ENCODE measurements around the gene GRIA3. TPM values are rescaled to one million over a fixed set of nuclear protein-coding genes. Genes with fewer than 3 reads are reported as not detected.
"Not testable (repeated sequence)": the region's sequence is repeated elsewhere in the genome, so short reads cannot be mapped to it uniquely, and the experiment has no call there.

GRIA3 gene
- total RNA-seq, 4 donors from 2014 or later = 0.33 to 0.73 (median 0.46) TPM; not detected in 1

- Histone ChIP-seq H3K4me1 (no peaks in the 10 kb centered on the region), H3K36me3 (no peaks in the 10 kb centered on the region), H3K27me3 (no peaks in the 10 kb centered on the region), H3K4me3 (replicated peaks in 1 of 3) (no peak overlapping the region), H3K27ac (no peak overlapping the region), H3K9me3 (no peaks in the 10 kb centered on the region)
- TF ChIP-seq POLR2A (IDR thresholded peaks at IDR 0.05) = no peak
- no peak for TF ChIP-seq CTCF (IDR thresholded peaks at IDR 0.05)
- 70 to 76% methylated on average over 2 of the region's 2 CpGs for WGBS, 2 donors
- DNase-seq = no peak
- intact Hi-C loops (cut with DNase I) = no loop called here
Observed at GRCh38 chrX:123518791-123519190, 334.7 kb downstream of the GRIA3 start.

DNA sequence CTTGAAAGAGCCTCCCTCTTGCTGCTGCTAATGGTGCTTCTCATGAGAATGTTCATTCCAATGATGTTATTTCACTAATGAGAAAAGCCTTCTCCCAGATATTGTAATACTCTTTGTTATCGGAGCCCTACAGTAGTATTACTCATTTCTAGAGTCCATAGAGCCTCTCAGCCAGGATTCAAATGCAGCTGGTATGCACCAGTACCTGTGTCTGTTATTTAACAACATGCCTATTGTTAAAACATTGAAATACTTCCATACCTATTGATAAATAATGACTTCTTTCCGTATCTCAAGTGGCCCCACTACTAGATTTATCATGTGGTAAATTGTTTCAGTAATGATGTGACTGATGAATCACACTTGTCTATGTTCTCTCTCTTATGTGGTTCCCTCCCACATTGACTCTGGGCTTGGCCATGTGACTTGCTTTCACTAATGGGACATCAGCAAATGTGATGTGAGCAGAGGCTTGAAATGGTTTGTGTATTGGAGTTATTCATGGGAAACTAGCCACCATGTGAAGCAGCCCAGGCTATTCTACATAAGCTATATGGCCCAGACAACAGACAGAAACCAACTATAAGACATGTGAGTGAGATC lies 341.1 kb downstream of the GRIA3 start:
- Histone ChIP-seq H3K4me3 (replicated peaks in 1 of 3) (no peak overlapping the region), H3K27ac (no peak overlapping the region), H3K9me3 (no peaks in the 10 kb centered on the region), H3K27me3 (no peaks in the 10 kb centered on the region), H3K36me3 (no peaks in the 10 kb centered on the region), H3K4me1 (no peaks in the 10 kb centered on the region)
- DNase-seq = no peak
- intact Hi-C loops (cut with DNase I) = no loop called here
- 82 to 83% methylated on average over 2 of the region's 2 CpGs for WGBS, 2 donors
- TF ChIP-seq CTCF (IDR thresholded peaks at IDR 0.05) = no peak
- no peak for TF ChIP-seq POLR2A (IDR thresholded peaks at IDR 0.05)

DNA sequence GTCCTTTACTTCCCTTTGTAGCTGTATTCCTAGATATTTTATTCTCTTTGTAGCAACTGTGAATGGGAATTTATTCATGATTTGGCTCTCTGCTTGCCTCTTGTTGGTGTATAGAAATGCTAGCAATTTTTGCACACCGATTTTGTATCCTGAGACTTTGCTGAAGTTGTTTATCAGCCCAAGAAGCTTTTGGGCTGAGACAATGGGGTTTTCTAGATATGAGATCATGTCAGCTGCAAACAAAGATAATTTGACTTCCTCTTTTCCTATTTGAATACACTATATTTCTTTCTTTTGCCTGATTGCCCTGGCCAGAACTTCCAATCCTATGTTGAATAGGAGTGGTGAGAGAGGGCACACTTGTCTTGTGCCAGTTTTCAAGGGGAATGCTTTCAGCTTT lies 346.6 kb downstream of the GRIA3 start:
- DNase-seq; H3K27me3 ChIP-seq; H3K27ac ChIP-seq; H3K4me1 ChIP-seq; H3K36me3 ChIP-seq; H3K9me3 ChIP-seq; H3K4me3 ChIP-seq (replicated peaks in 1 of 3); intact Hi-C loops (cut with DNase I): not testable (repeated sequence)
- 73 to 88% methylated on average over 1 of the region's 1 CpG for WGBS, 2 donors
